SK-N-MC (cell line): ENCODE data around the gene GSTM5.
"Not testable (repeated sequence)": the region's sequence is repeated elsewhere in the genome, so short reads cannot be mapped to it uniquely, and the experiment has no call there.

Experiments used
- DNase-seq: peaks from one replicate; pipeline ENCODE4 v3.0.0-alpha.2; 2011; ENCODE audit warnings: low read depth, low spot score
- H3K27ac ChIP-seq: fragments of 200-600 bp; sonication (generic); 2 replicates; pipeline ENCODE4 v1.5.1; 2016; ENCODE audit warnings: mixed run types
- H3K36me3 ChIP-seq: fragments of 200-600 bp; sonication (generic); 2 replicates; pipeline ENCODE4 v1.6.1; 2017; ENCODE audit warnings: antibody characterized with exemption, low read length, mixed read lengths; ENCODE audit not compliant: insufficient read depth
- H3K4me3 ChIP-seq: fragments of 200-600 bp; sonication (generic); 2 replicates; pipeline ENCODE4 v1.5.1; 2016
- H3K9ac ChIP-seq: fragments of 200-600 bp; sonication (generic); 2 replicates; pipeline ENCODE4 v1.8.0; 2017; ENCODE audit warnings: mixed run types, mixed read lengths; ENCODE audit not compliant: insufficient read length
- H3K9me3 ChIP-seq: fragments of 200-600 bp; sonication (generic); 2 replicates; pipeline ENCODE4 v1.6.1; 2017; ENCODE audit warnings: low read depth, mild to moderate bottlenecking, antibody characterized with exemption, low read length, moderate library complexity, mixed read lengths
- EZH2 ChIP-seq: fragments of 200-600 bp; sonication (generic); IDR thresholded peaks from one replicate; pipeline ENCODE4 v1.6.1; 2017; ENCODE audit warnings: antibody characterized with exemption
- FOXP2 ChIP-seq: optimal IDR thresholded peaks from 2 replicates; pipeline ENCODE3; 2011; ENCODE audit warnings: mild to moderate bottlenecking, moderate library complexity; ENCODE audit not compliant: insufficient read depth; ENCODE audit errors: extremely low read length, control extremely low read depth
- POLR2AphosphoS5 ChIP-seq: IDR thresholded peaks from 2 replicates; pipeline ENCODE4 v1.6.1; 2012; ENCODE audit warnings: mild to moderate bottlenecking, low read depth, low read length, borderline replicate concordance

GSTM5 gene

DNA sequence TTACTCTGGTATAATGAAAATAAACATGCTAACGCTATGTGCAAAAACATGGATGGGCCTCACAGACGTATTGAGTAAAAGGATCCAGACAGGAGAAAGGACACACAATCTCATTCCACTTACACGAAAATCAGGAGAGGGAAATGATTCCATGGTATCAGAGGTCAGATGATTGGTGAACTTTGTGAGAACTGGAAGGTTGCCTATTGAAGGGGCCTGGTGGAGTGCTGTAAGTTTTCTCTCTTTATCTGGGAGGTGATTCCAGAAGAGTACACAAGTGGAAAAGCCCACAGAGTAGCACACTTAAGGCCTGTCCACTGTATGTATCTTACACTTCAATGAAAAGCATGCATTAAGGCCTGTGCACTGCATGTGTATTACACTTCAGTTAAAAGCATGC, 34.6 kb upstream of the GSTM5 start:
- H3K27ac ChIP-seq, result no peak overlapping the region
- H3K9me3 ChIP-seq, result no peaks in the 10 kb centered on the region
- H3K4me3 ChIP-seq, result no peak overlapping the region
- no peaks in the 10 kb centered on the region; the same call in 1 of the 2 replicates for H3K36me3 ChIP-seq
- TF ChIP-seq EZH2, result no peak
- TF ChIP-seq FOXP2, result no peak
- TF ChIP-seq POLR2AphosphoS5, result no peak
- DNase-seq, result no peak
- no peak overlapping the region for H3K9ac ChIP-seq

DNA sequence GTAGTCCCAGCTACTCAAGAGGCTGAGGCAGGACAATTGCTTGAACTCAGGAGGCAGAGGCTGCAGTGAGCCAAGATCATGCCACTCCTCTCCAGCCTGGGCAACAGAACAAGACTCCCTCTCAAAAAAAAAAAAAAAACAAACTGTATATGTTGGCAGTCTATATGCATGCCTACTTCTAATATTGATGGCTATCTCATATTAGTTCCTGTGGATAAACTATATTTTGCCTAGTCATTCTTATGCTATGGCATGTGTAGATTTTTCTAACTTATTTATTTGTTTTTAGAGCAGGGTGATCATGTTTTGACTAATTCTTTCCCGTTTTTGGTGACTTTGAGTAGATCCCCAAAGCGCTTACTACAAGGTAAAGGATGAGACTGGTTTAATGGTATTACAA, 33.4 kb upstream of the GSTM5 start:
- not testable (repeated sequence) for H3K9me3 ChIP-seq, H3K36me3 ChIP-seq, H3K27ac ChIP-seq, DNase-seq, H3K9ac ChIP-seq, H3K4me3 ChIP-seq

GRCh38 chr1:109684777-109685176, 27.3 kb upstream of the GSTM5 start:
- not testable (repeated sequence) for H3K9me3 ChIP-seq, DNase-seq, H3K36me3 ChIP-seq, H3K27ac ChIP-seq, H3K4me3 ChIP-seq, H3K9ac ChIP-seq

GRCh38 chr1:109685399-109685798, 26.7 kb upstream of the GSTM5 start:
- not testable (repeated sequence) for H3K27ac ChIP-seq, H3K36me3 ChIP-seq, H3K9me3 ChIP-seq, DNase-seq, H3K9ac ChIP-seq, H3K4me3 ChIP-seq

- H3K27ac ChIP-seq, DNase-seq, H3K36me3 ChIP-seq, H3K9me3 ChIP-seq, H3K4me3 ChIP-seq, H3K9ac ChIP-seq: not testable (repeated sequence)
Observed at GRCh38 chr1:109685890-109686289, 26.2 kb upstream of the GSTM5 start.

DNA sequence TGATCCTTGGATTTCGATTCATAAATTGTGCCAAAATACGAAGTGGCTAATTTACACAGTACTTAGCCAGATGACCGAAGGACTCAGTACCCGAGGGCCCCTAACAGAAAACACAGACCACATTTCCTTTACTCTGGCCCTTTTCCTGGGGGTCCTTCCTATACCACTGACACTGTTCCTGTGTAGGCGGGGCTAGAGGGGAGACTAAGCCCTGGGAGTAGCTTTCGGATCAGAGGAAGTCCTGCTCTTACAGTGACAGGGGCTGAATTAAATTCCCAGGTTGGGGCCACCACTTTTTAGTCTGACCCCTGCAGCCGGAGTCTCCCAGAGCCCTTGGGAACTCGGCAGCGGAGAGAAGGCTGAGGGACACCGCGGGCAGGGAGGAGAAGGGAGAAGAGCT, 24.9 kb upstream of the GSTM5 start:
- H3K9ac ChIP-seq, DNase-seq, H3K9me3 ChIP-seq, H3K36me3 ChIP-seq, H3K27ac ChIP-seq: not testable (repeated sequence)
- H3K4me3 ChIP-seq, result peak overlapping the region; percentile 81

DNA sequence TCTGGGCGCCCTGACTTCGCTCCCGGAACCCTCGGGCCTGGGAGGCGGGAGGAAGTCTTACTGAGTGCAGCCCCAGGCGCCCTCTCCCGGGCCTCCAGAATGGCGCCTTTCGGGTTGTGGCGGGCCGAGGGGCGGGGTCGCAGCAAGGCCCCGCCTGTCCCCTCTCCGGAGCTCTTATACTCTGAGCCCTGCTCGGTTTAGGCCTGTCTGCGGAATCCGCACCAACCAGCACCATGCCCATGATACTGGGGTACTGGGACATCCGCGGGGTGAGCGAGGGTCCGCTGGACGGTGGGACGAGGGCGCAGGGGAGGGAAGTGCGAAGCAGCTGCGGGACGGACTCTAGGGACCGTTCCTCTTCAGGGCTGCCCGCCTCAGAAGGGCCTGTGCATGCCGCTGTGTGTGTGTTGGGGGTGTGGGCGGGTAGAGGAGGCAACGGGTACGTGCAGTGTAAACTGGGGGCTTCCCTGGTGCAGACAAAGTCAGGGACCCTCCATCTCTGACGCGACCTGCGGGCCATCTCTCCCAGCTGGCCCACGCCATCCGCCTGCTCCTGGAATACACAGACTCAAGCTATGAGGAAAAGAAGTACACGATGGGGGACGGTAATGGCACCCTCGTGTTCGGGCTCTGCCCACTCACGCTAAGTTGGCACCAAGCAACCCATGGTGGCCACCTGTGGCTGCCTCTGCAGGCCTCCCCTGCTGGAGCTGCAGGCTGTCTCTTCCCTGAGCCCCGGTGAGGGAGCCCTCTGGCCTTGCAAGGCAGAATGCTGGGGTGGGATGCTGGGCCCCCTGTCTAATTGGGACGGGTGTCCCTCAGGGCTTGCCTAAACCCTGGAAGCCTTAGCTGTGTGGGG, 24.2 kb upstream of the GSTM5 start, which contains the start of gene GSTM1:
GSTM1 (plus strand) TSS at position 177 of the 859 bp plus-strand sequence; CDS start at position 234, 57 bp downstream.
- Histone ChIP-seq H3K27ac (no peak within 1 kb of the TSS), H3K36me3 (no peaks in the 10 kb centered on the region; the same call in 1 of the 2 replicates), H3K9me3 (no peaks in the 10 kb centered on the region), H3K4me3 (peak within 1 kb of the TSS; percentile 81), H3K9ac (peak within 1 kb of the TSS; percentile 84)
- TF ChIP-seq FOXP2 (no peak), POLR2AphosphoS5 (peak; percentile 92)
- DNase-seq, result peak; percentile 40

GRCh38 chr1:109689844-109690405, 22.1 kb upstream of the GSTM5 start:
- Histone ChIP-seq H3K9ac (no peak overlapping the region), H3K27ac (no peak overlapping the region), H3K9me3 (no peaks in the 10 kb centered on the region), H3K4me3 (no peak overlapping the region), H3K36me3 (no peaks in the 10 kb centered on the region; the same call in 1 of the 2 replicates)
- TF ChIP-seq EZH2 (no peak), FOXP2 (no peak), POLR2AphosphoS5 (no peak)
- no peak for DNase-seq

- H3K36me3 ChIP-seq, result no peaks in the 10 kb centered on the region; the same call in 1 of the 2 replicates
- no peak for DNase-seq
- TF ChIP-seq POLR2AphosphoS5 (no peak), EZH2 (no peak), FOXP2 (no peak)
- H3K9me3 ChIP-seq, result no peaks in the 10 kb centered on the region
- H3K27ac ChIP-seq, result no peak overlapping the region
- H3K9ac ChIP-seq, result no peak overlapping the region
- no peak overlapping the region for H3K4me3 ChIP-seq
Observed at GRCh38 chr1:109691759-109692158, 20.3 kb upstream of the GSTM5 start.

- not testable (repeated sequence) for H3K36me3 ChIP-seq, H3K9ac ChIP-seq, H3K9me3 ChIP-seq, DNase-seq, H3K27ac ChIP-seq, H3K4me3 ChIP-seq
Observed at GRCh38 chr1:109694400-109694799, 17.7 kb upstream of the GSTM5 start.

DNA sequence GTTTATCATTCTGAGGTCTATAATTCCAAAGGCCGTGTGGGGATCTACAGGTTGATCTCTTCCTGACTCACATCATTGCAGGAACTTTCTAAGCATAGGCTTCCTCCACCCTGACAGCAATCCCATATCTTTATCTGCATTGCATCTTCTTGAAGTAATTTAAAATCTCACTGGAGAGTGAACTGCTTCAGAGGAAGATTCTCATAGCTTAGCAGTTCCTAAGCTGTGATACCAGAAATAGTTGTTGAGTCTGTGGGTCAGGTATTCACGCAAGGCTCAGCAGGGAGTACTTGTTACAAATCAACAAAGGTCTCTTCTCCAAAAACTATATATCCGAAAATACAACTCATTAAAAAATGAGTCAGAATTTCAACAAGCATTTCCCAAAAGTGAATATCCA, 16.9 kb upstream of the GSTM5 start:
- not testable (repeated sequence) for H3K4me3 ChIP-seq, H3K36me3 ChIP-seq, H3K27ac ChIP-seq, H3K9ac ChIP-seq, DNase-seq, H3K9me3 ChIP-seq
